Testis (tissue), 3 donors: ENCODE measurements around the gene MAMSTR. TPM values are rescaled to one million over a fixed set of nuclear protein-coding genes. Genes with fewer than 3 reads are reported as not detected.

Experiments
- DNase-seq: peaks from one replicate; pipeline ENCODE4 v3.0.0-alpha.2; 2019
- H3K27ac ChIP-seq, 2 donors: fragments of 200-600 bp; sonication (generic); one replicate each; pipeline ENCODE4 v1.5.1; 2019
- H3K27me3 ChIP-seq: fragments of 200-600 bp; sonication (generic); one replicate; pipeline ENCODE4 v1.5.1; 2019
- H3K36me3 ChIP-seq: fragments of 200-600 bp; sonication (generic); one replicate; pipeline ENCODE4 v1.5.1; 2017; ENCODE audit warnings: low read depth; ENCODE audit errors: missing control alignments
- H3K4me1 ChIP-seq: fragments of 200-600 bp; sonication (generic); one replicate; pipeline ENCODE4 v1.5.1; 2019
- H3K4me3 ChIP-seq, 2 donors: fragments of 200-600 bp; sonication (generic); one replicate each; pipeline ENCODE4 v1.5.1; 2017 to 2019
- H3K9me3 ChIP-seq: fragments of 200-600 bp; sonication (generic); one replicate; pipeline ENCODE4 v1.5.1; 2017
- CTCF ChIP-seq, 3 experiments: fragments of 450-650 bp in 2 of 3; fragments of 200-600 bp in 1 of 3; sonication (generic) in 1 of 3; IDR thresholded peaks; one replicate each; pipeline ENCODE4 v1.5.1; 2016 to 2019; ENCODE audit warnings: antibody characterized with exemption in 3 of 3, mild to moderate bottlenecking in 2 of 3, moderate library complexity in 1 of 3
- POLR2A ChIP-seq: fragments of 450-650 bp; IDR thresholded peaks from one replicate; pipeline ENCODE4 v1.6.1; 2017; ENCODE audit warnings: antibody characterized with exemption, mild to moderate bottlenecking, moderate library complexity
- WGBS, 2 donors: methylation state at CpG; one replicate each; pipeline ENCODE4 v1.1.5; 2018; 5-methylcytosine and 5-hydroxymethylcytosine counted together
- intact Hi-C: fragments of 100-400 bp; cut with DNase I; formaldehyde crosslinking; loops from one replicate; pipeline ENCODE4 v1.15.1; 2023; ENCODE audit warnings: low total_unique reads
- polyA plus RNA-seq: library from polyadenylated mRNA; stranded (reverse); fragments of 350-450 nt; fragmentation: Illumina TruSeq; extraction: RNeasy Lipid Tissue Mini Kit (QIAGEN cat#74804); gene quantifications from one replicate; pipeline ENCODE4 v1.2.3, GENCODE V29; 2014; ENCODE audit warnings: low read depth, low replicate concordance; ENCODE audit not compliant: insufficient read depth
- total RNA-seq, 2 donors: library from RNA; depleted of rRNA; stranded (reverse); fragments of >200 nt; gene quantifications; one replicate each; pipeline ENCODE4 v1.2.3, GENCODE V29; 2016

The MAMSTR gene
- total and polyA plus RNA-seq, 3 donors from 2014 or later = 15.0 to 21.8 (median 21.8) TPM

GRCh38 chr19:48739404-48740163, 20.1 kb upstream of the MAMSTR start:
- no peak for TF ChIP-seq CTCF (IDR thresholded peaks at IDR 0.05)
- TF ChIP-seq POLR2A = no peak
- DNase-seq = no peak
- no peaks in the 10 kb centered on the region for H3K36me3 ChIP-seq
- H3K9me3 ChIP-seq = no peaks in the 10 kb centered on the region
- 21 to 23% methylated on average over 23 to 42 of the region's 51 CpGs for WGBS, 2 donors
- H3K4me1 ChIP-seq = no peaks in the 10 kb centered on the region
- intact Hi-C loops = no loop called here
- peak overlapping the region; percentile 52 to 54 for H3K4me3 ChIP-seq
- H3K27ac ChIP-seq = peak overlapping the region in 1 of 2 donors; percentile 59
- no peaks in the 10 kb centered on the region for H3K27me3 ChIP-seq

- intact Hi-C loops = no loop called here
- Histone ChIP-seq H3K4me1 (no peaks in the 10 kb centered on the region), H3K4me3 (peak overlapping the region; percentile 52 to 54), H3K9me3 (no peaks in the 10 kb centered on the region), H3K27ac (peak overlapping the region in 1 of 2 donors; percentile 59), H3K27me3 (no peaks in the 10 kb centered on the region), H3K36me3 (no peaks in the 10 kb centered on the region)
- TF ChIP-seq CTCF (IDR thresholded peaks at IDR 0.05) (peak; percentile 11 to 45 (median 18)), POLR2A (no peak)
- DNase-seq = peak; percentile 94
- WGBS, 2 donors = 2 to 13% methylated on average over 13 to 92 of the region's 96 CpGs
Measured at GRCh38 chr19:48738557-48739403, 19.3 kb upstream of the MAMSTR start.

GRCh38 chr19:48737360-48737998, 18.0 kb upstream of the MAMSTR start:
- H3K27ac ChIP-seq = no peak overlapping the region
- H3K4me3 ChIP-seq = no peak overlapping the region
- intact Hi-C loops = no loop called here

GRCh38 chr19:48735031-48735615, 15.6 kb upstream of the MAMSTR start:
- 31 to 39% methylated on average over 21 to 37 of the region's 38 CpGs for WGBS, 2 donors
- no peak overlapping the region for H3K27ac ChIP-seq
- H3K27me3 ChIP-seq = no peaks in the 10 kb centered on the region
- H3K4me3 ChIP-seq = peak overlapping the region in 1 of 2 donors; percentile 2
- no peak for TF ChIP-seq CTCF (IDR thresholded peaks at IDR 0.05)
- no peak for TF ChIP-seq POLR2A
- no peaks in the 10 kb centered on the region for H3K9me3 ChIP-seq
- no peak for DNase-seq
- no peaks in the 10 kb centered on the region for H3K4me1 ChIP-seq
- H3K36me3 ChIP-seq = no peaks in the 10 kb centered on the region
- intact Hi-C loops = no loop called here

More at GRCh38 chr19:48737360-48737998, 18.0 kb upstream of the MAMSTR start:
- H3K27me3 ChIP-seq = no peaks in the 10 kb centered on the region
- 47% methylated on average over 22 of the region's 22 CpGs for WGBS, 2 donors
- H3K4me1 ChIP-seq = no peaks in the 10 kb centered on the region
- no peaks in the 10 kb centered on the region for H3K9me3 ChIP-seq
- TF ChIP-seq CTCF (IDR thresholded peaks at IDR 0.05) (no peak), POLR2A (no peak)
- no peak for DNase-seq
- H3K36me3 ChIP-seq = no peaks in the 10 kb centered on the region
